HEK293 (cell line): ENCODE results near the gene RCAN2.

Experiments used
- ATF2 ChIP-seq: fragments of 450-650 bp; formaldehyde crosslinking; IDR thresholded peaks from 2 replicates; pipeline ENCODE4 v1.5.1; 2016; ENCODE audit warnings: missing biosample characterization, missing genetic modification characterization, low read depth
- CTCF ChIP-seq: fragments of 450-650 bp; formaldehyde crosslinking; IDR thresholded peaks from 2 replicates; pipeline ENCODE4 v1.5.1; 2016; ENCODE audit warnings: missing biosample characterization, missing genetic modification characterization
- GLIS1 ChIP-seq: fragments of 450-650 bp; formaldehyde crosslinking; IDR thresholded peaks from 2 replicates; pipeline ENCODE4 v1.5.1; 2016; ENCODE audit warnings: missing biosample characterization, missing genetic modification characterization
- REST ChIP-seq: fragments of 450-650 bp; formaldehyde crosslinking; IDR thresholded peaks from 2 replicates; pipeline ENCODE4 v1.5.1; 2016; ENCODE audit warnings: missing biosample characterization, missing genetic modification characterization
- ZBTB10 ChIP-seq: fragments of 450-650 bp; formaldehyde crosslinking; IDR thresholded peaks from 2 replicates; pipeline ENCODE4 v1.5.1; 2016; ENCODE audit warnings: missing biosample characterization, missing genetic modification characterization
- ZNF18 ChIP-seq: fragments of 450-650 bp; formaldehyde crosslinking; IDR thresholded peaks from 2 replicates; pipeline ENCODE4 v1.5.1; 2016; ENCODE audit warnings: missing biosample characterization, missing genetic modification characterization
- ZNF19 ChIP-seq: fragments of 450-650 bp; formaldehyde crosslinking; IDR thresholded peaks from 2 replicates; pipeline ENCODE4; 2016; ENCODE audit warnings: missing biosample characterization, missing genetic modification characterization, low read depth

- TF ChIP-seq CTCF (tag by site-specific recombination) (no peak), ATF2 (tag by site-specific recombination) (no peak), REST (tag by site-specific recombination) (no peak), ZNF19 (tag by site-specific recombination) (no peak), GLIS1 (tag by site-specific recombination) (no peak), ZBTB10 (tag by site-specific recombination) (no peak), ZNF18 (tag by site-specific recombination) (no peak)
Observed at GRCh38 chr6:46411456-46412197, 79.6 kb downstream of the RCAN2 start.
